Activated CD4-positive, alpha-beta T cell treated with anti-CD3 and anti-CD28 coated beads for 36 hours (primary cell): ENCODE data around the gene LSM3. TPM values are rescaled to one million over a fixed set of nuclear protein-coding genes. Genes with fewer than 3 reads are reported as not detected.

ENCODE experiments used
- ATAC-seq: fragments of 200-7000 bp; cut with Tn5 transposase; one replicate; pipeline ENCODE4 v1.10.0; 2021; ENCODE audit warnings: mild to moderate bottlenecking, moderate library complexity
- CTCF ChIA-PET: fragments of 350-600 bp; sonication (Branson Sonifier 250); formaldehyde crosslinking; loops from one replicate; lab custom pipeline; 2021; ENCODE audit warnings: antibody characterized with exemption; lab: Charles Lee
- POLR2A ChIA-PET: fragments of 350-600 bp; sonication (Branson Sonifier 250); formaldehyde crosslinking; loops from one replicate; lab custom pipeline; 2021; ENCODE audit warnings: antibody characterized with exemption, inconsistent platforms; lab: Charles Lee
- DNase-seq: peaks from one replicate; pipeline ENCODE4 v3.0.0-alpha.2; 2020
- H3K27ac Mint-ChIP-seq: one replicate; pipeline ENCODE4 v1.8.0; 2021; ENCODE audit warnings: mixed read lengths
- H3K27me3 Mint-ChIP-seq: one replicate; pipeline ENCODE4 v1.8.0; 2021; ENCODE audit warnings: mixed read lengths
- H3K36me3 Mint-ChIP-seq: one replicate; pipeline ENCODE4 v1.8.0; 2021; ENCODE audit warnings: low read depth, mixed read lengths
- H3K4me1 Mint-ChIP-seq: one replicate; pipeline ENCODE4 v1.8.0; 2021; ENCODE audit warnings: mixed read lengths
- H3K4me3 Mint-ChIP-seq: one replicate; pipeline ENCODE4 v1.8.0; 2021; ENCODE audit warnings: mild to moderate bottlenecking, moderate library complexity, mixed read lengths
- H3K9me3 Mint-ChIP-seq: one replicate; pipeline ENCODE4 v1.8.0; 2021; ENCODE audit warnings: low read depth, mixed read lengths
- intact Hi-C, 2 experiments: fragments of 100-400 bp; cut with DNase I in 1 of 2; cut with micrococcal nuclease in 1 of 2; formaldehyde crosslinking; loops; one replicate each; pipeline versions ENCODE4 v1.14.2 to v1.15.1; 2022 to 2024; cut with DNase I, micrococcal nuclease
- total RNA-seq, 2 experiments: library from RNA; stranded (reverse); gene quantifications; one replicate each; pipeline ENCODE4 v1.2.3, GENCODE V29; 2021

Gene LSM3
- total RNA-seq, 2 experiments from 2014 or later, result 23.0 to 30.2 TPM

DNA sequence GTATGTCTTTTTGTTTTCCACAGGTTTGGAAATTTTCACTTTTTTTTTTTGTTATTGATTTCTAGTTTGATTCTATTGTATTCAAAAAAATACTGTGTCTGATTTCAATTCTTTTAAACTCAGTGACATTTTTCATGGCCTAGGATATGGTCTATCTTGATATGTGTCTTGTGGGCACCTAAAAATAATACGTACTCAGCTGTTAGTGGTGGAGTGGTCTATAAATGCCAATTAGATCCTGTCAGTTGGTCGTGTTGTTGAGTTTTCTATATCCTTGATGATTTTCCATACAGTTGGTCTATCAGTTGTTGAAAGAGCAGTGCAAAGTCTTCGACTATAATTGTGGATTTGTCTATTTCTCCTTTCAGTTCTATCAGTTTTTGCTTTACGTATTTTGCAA lies 61.7 kb downstream of the LSM3 start:
- no peak for DNase-seq
- Mint-ChIP-seq H3K27ac (no peak overlapping the region), H3K27me3 (peaks cover 2% of the 10 kb centered on the region), H3K4me3 (no peak overlapping the region), H3K9me3 (no peaks in the 10 kb centered on the region), H3K4me1 (no peaks in the 10 kb centered on the region), H3K36me3 (no peaks in the 10 kb centered on the region)
- CTCF ChIA-PET, result interaction anchor here (0.7 to 1.4 kb wide), 2 partner anchors 21 to 383 kb away, joined by 3 to 5 read pairs; no protein-coding TSS in a partner anchor
- no peak for ATAC-seq
- POLR2A ChIA-PET, result no interaction called here
- intact Hi-C loops, result no loop called here

DNA sequence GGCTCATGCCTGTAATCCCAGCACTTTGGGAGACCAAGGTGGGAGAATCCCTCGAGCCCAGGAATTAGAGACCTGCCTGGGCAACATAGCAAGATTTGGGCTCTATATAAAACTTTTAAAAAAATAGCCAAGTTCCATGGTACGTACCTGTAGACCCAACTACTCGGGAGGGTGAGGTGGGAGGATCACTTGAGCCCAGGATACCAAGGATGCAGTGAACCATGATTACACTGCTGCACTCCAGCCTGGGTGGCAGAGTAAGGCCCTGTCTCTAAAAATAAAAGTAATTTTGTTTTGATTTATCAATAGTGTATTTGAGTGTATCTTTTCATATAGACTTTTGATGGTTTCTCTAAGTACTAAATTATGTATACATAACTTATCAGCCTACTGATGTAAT lies 63.1 kb downstream of the LSM3 start:
- H3K4me1 Mint-ChIP-seq, result no peaks in the 10 kb centered on the region
- H3K27me3 Mint-ChIP-seq, result no peaks in the 10 kb centered on the region
- ATAC-seq (no peak), DNase-seq (no peak)
- CTCF ChIA-PET, result interaction anchor here (0.7 to 1.9 kb wide), 4 partner anchors 20 to 532 kb away, joined by 3 to 8 read pairs (median 3); no protein-coding TSS in a partner anchor
- no peaks in the 10 kb centered on the region for H3K9me3 Mint-ChIP-seq
- no peak overlapping the region for H3K27ac Mint-ChIP-seq
- POLR2A ChIA-PET, result interaction anchor here (0.7 kb wide), 1 partner anchor 69 kb away, joined by 10 read pairs; no protein-coding TSS in a partner anchor
- intact Hi-C loops, result no loop called here
- no peak overlapping the region for H3K4me3 Mint-ChIP-seq
- H3K36me3 Mint-ChIP-seq, result no peaks in the 10 kb centered on the region

DNA sequence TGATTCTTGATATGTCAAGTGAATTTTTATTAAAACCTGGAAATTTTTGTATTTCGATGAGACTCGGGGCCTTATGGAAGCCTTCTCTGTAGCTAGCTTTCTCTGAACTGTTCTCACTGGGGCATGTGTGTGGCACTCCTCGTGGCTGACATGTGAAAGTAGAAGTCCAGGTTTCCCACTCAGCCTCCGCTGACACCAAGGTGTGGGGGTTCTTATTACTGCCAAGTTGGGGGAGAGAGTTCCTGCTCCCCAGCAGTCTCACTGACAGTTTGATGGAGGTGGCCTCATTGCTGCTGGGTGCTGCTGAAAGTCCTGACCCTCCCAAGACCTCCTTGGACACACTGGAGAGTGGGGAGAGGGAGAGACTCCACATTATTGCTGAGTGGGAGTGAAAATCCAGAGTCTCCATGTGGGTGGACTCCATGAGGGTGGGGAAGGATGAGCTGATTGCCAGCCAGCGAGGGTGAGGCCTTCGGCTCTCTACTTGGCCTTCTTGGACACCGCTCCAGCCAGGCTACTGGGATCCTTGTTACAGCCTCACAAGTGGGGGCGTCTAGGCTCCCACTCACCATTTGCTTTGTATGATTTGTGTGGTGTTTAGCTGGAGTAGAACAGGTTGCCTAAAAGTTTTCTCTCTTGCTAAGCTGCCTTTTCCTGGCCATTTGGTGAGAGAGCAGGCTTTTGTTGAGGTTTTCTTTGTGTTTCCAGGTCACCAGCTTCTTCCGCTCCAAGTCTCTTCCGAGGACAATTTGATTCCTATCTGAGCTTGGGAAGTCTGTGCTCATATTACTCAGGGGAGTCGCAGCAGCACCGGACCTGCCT lies 64.1 kb downstream of the LSM3 start:
- H3K36me3 Mint-ChIP-seq, result no peaks in the 10 kb centered on the region
- ATAC-seq (no peak), DNase-seq (no peak)
- POLR2A ChIA-PET, result no interaction called here
- H3K27ac Mint-ChIP-seq, result no peak overlapping the region
- H3K4me1 Mint-ChIP-seq, result no peaks in the 10 kb centered on the region
- no peak overlapping the region for H3K4me3 Mint-ChIP-seq
- no peaks in the 10 kb centered on the region for H3K9me3 Mint-ChIP-seq
- intact Hi-C loops, result no loop called here
- CTCF ChIA-PET, result interaction anchor here (0.8 to 1.9 kb wide), 2 partner anchors 39 to 194 kb away, joined by 3 to 8 read pairs; no protein-coding TSS in a partner anchor
- H3K27me3 Mint-ChIP-seq, result no peaks in the 10 kb centered on the region

DNA sequence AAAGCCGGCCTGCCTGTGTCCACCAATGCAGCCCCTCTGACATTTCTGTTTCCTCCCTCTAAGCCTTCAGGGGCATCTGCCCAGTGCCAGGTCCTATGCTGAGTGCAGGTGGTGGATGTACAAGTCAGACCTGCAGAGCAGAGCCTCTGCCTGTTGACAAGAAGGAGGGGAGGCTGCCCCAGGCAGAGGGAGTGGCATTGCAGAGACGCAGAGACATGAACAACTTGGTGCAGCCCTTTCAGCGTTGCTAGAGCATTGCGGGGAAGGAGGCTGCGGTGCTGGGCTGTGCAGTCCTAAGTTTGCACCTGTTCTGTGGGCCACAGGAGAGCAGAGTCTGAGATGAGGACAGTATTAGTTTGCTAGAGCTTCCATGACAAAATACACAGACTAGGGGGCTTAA lies 65.2 kb downstream of the LSM3 start:
- intact Hi-C loops, result no loop called here
- H3K27ac Mint-ChIP-seq, result no peak overlapping the region
- DNase-seq, result no peak
- H3K9me3 Mint-ChIP-seq, result no peaks in the 10 kb centered on the region
- ChIA-PET POLR2A (no interaction called here), CTCF (interaction anchor here (0.7 kb wide), 1 partner anchor 184 kb away, joined by 4 read pairs; no protein-coding TSS in a partner anchor)
- no peaks in the 10 kb centered on the region for H3K4me1 Mint-ChIP-seq
- no peak overlapping the region for H3K4me3 Mint-ChIP-seq
- no peak for ATAC-seq
- H3K36me3 Mint-ChIP-seq, result no peaks in the 10 kb centered on the region
- H3K27me3 Mint-ChIP-seq, result no peaks in the 10 kb centered on the region

DNA sequence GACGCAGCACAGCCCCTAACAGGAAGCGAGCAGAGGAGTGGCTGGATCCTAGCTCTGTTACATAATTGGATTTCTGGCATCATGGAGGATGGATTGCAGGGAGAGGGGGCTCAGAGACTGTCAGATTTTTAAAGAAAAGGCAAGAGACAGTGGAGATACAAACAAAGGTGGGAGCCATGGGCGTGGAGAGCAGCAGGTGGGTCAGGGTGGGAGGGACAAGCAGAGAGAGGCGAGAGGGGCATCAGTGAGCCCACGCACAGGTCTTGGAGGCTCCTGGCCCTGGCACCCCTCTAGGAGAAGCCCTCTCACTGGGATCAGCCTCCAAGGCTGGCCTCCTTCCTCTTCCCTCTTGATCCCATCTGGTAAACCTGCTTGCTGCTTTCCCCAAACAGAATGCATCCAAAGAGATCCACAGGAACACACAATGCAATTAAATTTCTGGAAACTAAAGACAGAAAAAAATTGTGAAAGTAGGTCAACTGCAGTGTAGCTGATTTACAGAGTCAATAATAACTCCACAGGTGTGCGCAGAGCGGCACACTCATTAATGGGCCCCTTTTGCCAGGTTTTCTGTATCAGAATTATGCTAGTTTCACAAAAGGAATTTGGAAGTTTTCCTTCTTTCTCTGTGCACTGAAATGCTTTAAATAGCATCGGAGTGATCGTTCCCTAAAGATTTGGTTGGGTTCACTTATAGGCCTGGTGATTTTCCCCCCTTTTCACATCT lies 66.1 kb downstream of the LSM3 start:
- ChIA-PET POLR2A (no interaction called here), CTCF (interaction anchor here (0.7 kb wide), 1 partner anchor 30 kb away, joined by 3 read pairs; no protein-coding TSS in a partner anchor)
- Mint-ChIP-seq H3K27me3 (no peaks in the 10 kb centered on the region), H3K4me1 (no peaks in the 10 kb centered on the region), H3K4me3 (no peak overlapping the region), H3K36me3 (no peaks in the 10 kb centered on the region), H3K9me3 (no peaks in the 10 kb centered on the region), H3K27ac (no peak overlapping the region)
- intact Hi-C loops, result no loop called here
- ATAC-seq, result no peak
- no peak for DNase-seq

DNA sequence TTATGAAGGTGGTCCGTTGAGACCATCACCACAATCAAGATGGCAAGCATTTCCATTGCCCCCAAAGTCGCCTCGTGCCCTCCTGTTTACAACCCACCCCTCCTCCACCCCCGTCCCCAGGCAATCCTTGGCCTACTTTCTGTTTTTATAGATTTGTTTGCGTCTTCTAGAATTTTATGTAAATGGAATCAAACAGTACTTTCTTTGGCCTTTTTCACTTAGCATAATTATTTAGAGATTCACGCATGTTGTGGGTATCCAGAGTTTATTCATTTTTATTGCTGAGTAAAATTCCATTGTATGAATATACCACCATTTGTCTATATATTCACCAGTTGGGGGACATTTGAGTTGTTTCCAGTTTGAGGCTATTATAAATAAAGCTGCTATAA lies 66.6 kb downstream of the LSM3 start:
- Mint-ChIP-seq H3K27me3 (no peaks in the 10 kb centered on the region), H3K4me1 (no peaks in the 10 kb centered on the region), H3K36me3 (no peaks in the 10 kb centered on the region), H3K4me3 (no peak overlapping the region), H3K9me3 (no peaks in the 10 kb centered on the region), H3K27ac (no peak overlapping the region)
- ATAC-seq (no peak), DNase-seq (no peak)
- POLR2A ChIA-PET, result no interaction called here
- intact Hi-C loops, result no loop called here
- CTCF ChIA-PET, result no interaction called here

DNA sequence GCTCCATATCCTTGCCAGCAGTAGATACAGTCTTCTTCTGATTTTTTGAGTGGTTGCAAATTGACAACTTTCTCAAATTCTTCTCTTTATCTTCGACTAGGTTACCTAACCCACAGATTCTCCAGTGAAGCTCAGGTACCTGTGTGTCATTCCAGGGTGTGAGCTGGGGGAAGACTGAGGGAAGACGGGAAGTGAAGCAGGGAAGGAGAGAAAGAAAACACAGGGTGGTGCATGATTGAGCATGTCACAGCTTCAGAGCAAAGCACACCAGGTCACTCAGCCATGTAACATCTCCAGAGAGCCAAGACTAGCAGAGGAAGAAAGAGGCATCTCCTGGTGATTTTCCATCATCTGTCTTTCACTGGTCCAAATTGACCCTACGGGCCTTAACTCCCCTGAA lies 67.2 kb downstream of the LSM3 start:
- no peak overlapping the region for H3K27ac Mint-ChIP-seq
- no peak for DNase-seq
- H3K4me1 Mint-ChIP-seq, result no peaks in the 10 kb centered on the region
- no peaks in the 10 kb centered on the region for H3K36me3 Mint-ChIP-seq
- H3K27me3 Mint-ChIP-seq, result no peaks in the 10 kb centered on the region
- intact Hi-C loops, result no loop called here
- no peak overlapping the region for H3K4me3 Mint-ChIP-seq
- POLR2A ChIA-PET, result no interaction called here
- CTCF ChIA-PET, result no interaction called here
- no peaks in the 10 kb centered on the region for H3K9me3 Mint-ChIP-seq
- ATAC-seq, result no peak

DNA sequence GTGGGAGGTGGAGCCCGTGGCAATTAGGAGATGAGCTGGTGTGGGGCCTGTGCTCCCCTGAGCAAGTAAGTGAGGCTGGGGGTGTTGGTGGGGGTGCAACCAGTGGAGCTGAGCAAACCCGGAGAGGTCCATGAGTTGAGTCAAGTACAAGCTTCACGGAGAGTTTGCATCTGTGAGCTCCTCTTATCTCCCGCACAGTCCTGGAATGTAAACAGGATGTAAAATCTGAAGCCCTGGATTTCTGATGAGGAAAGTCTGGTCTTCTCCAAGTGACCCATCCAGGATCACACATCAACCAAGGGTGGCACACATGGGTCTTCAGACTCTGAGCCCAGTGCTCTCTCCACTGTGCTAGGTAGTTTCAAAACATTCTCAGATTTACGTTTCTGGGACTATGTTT lies 67.8 kb downstream of the LSM3 start:
- DNase-seq (no peak), ATAC-seq (no peak)
- Mint-ChIP-seq H3K9me3 (no peaks in the 10 kb centered on the region), H3K4me1 (no peaks in the 10 kb centered on the region), H3K27me3 (no peaks in the 10 kb centered on the region), H3K36me3 (no peaks in the 10 kb centered on the region), H3K27ac (no peak overlapping the region), H3K4me3 (no peak overlapping the region)
- ChIA-PET CTCF (no interaction called here), POLR2A (no interaction called here)
- intact Hi-C loops, result no loop called here

DNA sequence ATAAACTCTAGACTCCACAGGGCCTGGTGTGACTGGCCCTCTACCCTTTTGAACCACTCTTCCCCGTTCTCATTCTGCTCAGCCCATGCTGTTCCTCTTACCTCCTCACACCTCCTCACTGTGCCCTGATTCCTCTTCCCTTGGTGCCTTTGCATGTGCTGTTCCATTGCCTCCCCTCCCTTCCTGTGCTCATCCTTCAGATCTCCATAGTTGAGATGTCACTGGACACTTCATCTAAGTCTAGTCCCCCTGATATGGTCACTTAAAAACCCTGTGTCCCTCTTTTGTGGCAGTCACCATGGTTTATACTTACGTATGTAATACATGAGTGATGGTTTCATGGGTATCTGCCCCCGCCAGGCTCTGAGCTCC lies 69.8 kb downstream of the LSM3 start:
- Mint-ChIP-seq H3K36me3 (no peaks in the 10 kb centered on the region), H3K9me3 (no peaks in the 10 kb centered on the region), H3K4me3 (no peak overlapping the region), H3K4me1 (no peaks in the 10 kb centered on the region), H3K27ac (no peak overlapping the region), H3K27me3 (no peaks in the 10 kb centered on the region)
- DNase-seq, result no peak
- no peak for ATAC-seq
- POLR2A ChIA-PET, result no interaction called here
- CTCF ChIA-PET, result no interaction called here
- intact Hi-C loops, result no loop called here

DNA sequence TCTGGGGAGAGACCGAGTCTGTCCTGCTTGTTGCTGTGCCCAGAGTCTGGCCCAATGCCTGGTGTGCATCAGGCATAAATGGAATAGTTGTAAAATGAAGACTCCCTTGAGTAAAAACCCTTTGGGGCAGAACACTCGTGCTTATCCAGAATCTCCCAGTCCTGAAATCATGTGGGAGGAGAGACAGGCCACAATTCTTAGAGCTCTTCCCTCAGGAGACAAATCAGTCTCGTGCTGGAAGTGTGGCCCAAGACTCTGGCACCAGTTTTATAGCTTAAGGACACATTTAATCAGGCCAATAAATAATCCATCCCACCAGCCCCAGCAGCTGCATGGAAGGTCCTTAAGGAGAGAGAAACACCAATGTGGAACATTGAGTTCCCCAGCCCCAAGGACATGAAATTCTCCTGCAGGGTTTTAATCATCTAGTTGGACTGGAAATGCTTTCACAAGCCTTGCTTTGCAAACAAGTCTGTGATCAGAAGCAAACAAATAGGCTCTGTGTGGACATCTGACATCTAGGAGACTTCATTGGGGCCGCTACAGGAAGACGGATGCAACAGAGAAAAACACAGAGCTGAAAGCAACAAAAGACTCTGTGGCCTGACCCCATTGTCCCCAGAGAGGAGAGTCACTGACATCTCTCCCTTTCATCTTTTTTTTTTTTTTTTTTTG lies 70.4 kb downstream of the LSM3 start:
- H3K4me1 Mint-ChIP-seq, result no peaks in the 10 kb centered on the region
- intact Hi-C loops, result no loop called here
- H3K27ac Mint-ChIP-seq, result no peak overlapping the region
- ChIA-PET CTCF (interaction anchor here (0.6 to 0.9 kb wide), 4 partner anchors 12 to 209 kb away, joined by 3 to 4 read pairs (median 3); no protein-coding TSS in a partner anchor), POLR2A (no interaction called here)
- H3K36me3 Mint-ChIP-seq, result no peaks in the 10 kb centered on the region
- no peak for ATAC-seq
- H3K27me3 Mint-ChIP-seq, result no peaks in the 10 kb centered on the region
- no peaks in the 10 kb centered on the region for H3K9me3 Mint-ChIP-seq
- no peak for DNase-seq
- H3K4me3 Mint-ChIP-seq, result no peak overlapping the region
